ENCODE measurements around the gene TUBB4A.

TUBB4A gene

GRCh38 chr19:6521718-6522646 lies 19.9 kb upstream of the TUBB4A start:
- Histone ChIP-seq H3K9ac (ENCODE audit: insufficient read length, low read depth) (no peak overlapping the region), H3K4me3 (ENCODE audit: insufficient read length, low read depth) (no peak overlapping the region)
- no peak for DNase-seq (ENCODE audit: low read depth, low spot score)

GRCh38 chr19:6519289-6519688 lies 17.2 kb upstream of the TUBB4A start:
- TF ChIP-seq SUZ12 (IDR thresholded peaks at IDR 0.05; ENCODE audit: extremely low read depth, insufficient read depth, insufficient read length) (no peak), YY1 (IDR thresholded peaks at IDR 0.05; ENCODE audit: insufficient read depth, insufficient read length) (no peak), ZNF274 (IDR thresholded peaks at IDR 0.05; ENCODE audit: low read depth, low read length) (no peak)
- no peak for DNase-seq (ENCODE audit: low read depth, low spot score)
- peaks cover 9% of the 10 kb centered on the region for H3K4me1 ChIP-seq (ENCODE audit: insufficient read depth, insufficient read length)

More at GRCh38 chr19:6521718-6522646, 19.9 kb upstream of the TUBB4A start:
- Histone ChIP-seq H3K4me1 (ENCODE audit: insufficient read depth, insufficient read length) (peaks cover 9% of the 10 kb centered on the region), H3K27me3 (ENCODE audit: insufficient read depth, insufficient read length) (no peaks in the 10 kb centered on the region), H3K9me3 (ENCODE audit: insufficient read depth, low read length) (no peaks in the 10 kb centered on the region), H3K36me3 (ENCODE audit: insufficient read depth, insufficient read length, low read length) (no peaks in the 10 kb centered on the region)
- TF ChIP-seq YY1 (IDR thresholded peaks at IDR 0.05; ENCODE audit: insufficient read depth, insufficient read length) (no peak), ZNF274 (IDR thresholded peaks at IDR 0.05; ENCODE audit: low read depth, low read length) (no peak), SUZ12 (IDR thresholded peaks at IDR 0.05; ENCODE audit: extremely low read depth, insufficient read depth, insufficient read length) (no peak)

DNA sequence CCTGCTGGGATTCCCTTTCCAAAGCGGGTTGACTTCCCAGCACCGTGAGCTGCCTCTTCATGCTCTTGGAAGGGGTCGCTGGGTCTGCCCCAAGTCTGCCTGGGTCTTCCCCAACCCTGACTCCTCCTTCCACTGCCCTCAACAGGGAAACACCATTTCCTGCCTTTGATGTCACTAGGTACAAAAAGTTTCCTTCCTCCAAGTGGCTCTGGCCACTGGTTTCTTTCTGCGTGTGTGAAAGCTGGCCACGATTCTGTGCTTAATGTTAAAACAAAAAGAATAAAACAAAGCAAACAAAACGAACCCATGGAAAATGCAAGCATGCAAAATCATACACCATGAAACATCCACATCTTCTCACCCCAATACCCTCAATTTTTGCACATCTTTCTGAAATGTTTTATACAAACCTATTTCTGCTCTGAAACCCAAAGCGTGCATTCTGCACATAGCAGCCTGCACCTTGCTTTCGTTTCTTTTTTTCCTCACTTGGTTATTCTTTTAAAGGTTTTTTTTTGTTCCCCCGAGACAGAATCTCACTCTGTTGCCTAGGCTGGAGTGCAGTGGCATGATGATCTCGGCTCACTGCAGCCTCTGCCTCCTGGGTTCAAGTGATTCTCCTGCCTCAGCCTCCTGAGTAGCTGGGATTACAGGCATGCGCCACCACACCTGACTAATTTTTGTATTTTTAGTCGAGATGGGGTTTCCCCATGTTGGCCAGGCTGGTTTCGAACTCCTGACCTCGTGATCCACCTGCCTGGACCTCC lies 16.2 kb upstream of the TUBB4A start:
- H3K4me3 ChIP-seq (ENCODE audit: insufficient read length, low read depth): no peak overlapping the region
- H3K9me3 ChIP-seq (ENCODE audit: insufficient read depth, low read length): no peaks in the 10 kb centered on the region
- no peak for DNase-seq (ENCODE audit: low read depth, low spot score)
- peaks cover 9% of the 10 kb centered on the region for H3K4me1 ChIP-seq (ENCODE audit: insufficient read depth, insufficient read length)
- H3K9ac ChIP-seq (ENCODE audit: insufficient read length, low read depth): no peak overlapping the region
- H3K27me3 ChIP-seq (ENCODE audit: insufficient read depth, insufficient read length): no peaks in the 10 kb centered on the region
- no peaks in the 10 kb centered on the region for H3K36me3 ChIP-seq (ENCODE audit: insufficient read depth, insufficient read length, low read length)
- TF ChIP-seq ZNF274 (IDR thresholded peaks at IDR 0.05; ENCODE audit: low read depth, low read length) (no peak), SUZ12 (IDR thresholded peaks at IDR 0.05; ENCODE audit: extremely low read depth, insufficient read depth, insufficient read length) (no peak), YY1 (IDR thresholded peaks at IDR 0.05; ENCODE audit: insufficient read depth, insufficient read length) (no peak)

More at GRCh38 chr19:6519289-6519688, 17.2 kb upstream of the TUBB4A start:
- Histone ChIP-seq H3K9ac (ENCODE audit: insufficient read length, low read depth) (no peak overlapping the region), H3K9me3 (ENCODE audit: insufficient read depth, low read length) (no peaks in the 10 kb centered on the region), H3K36me3 (ENCODE audit: insufficient read depth, insufficient read length, low read length) (no peaks in the 10 kb centered on the region), H3K4me3 (ENCODE audit: insufficient read length, low read depth) (no peak overlapping the region), H3K27me3 (ENCODE audit: insufficient read depth, insufficient read length) (no peaks in the 10 kb centered on the region)

DNA sequence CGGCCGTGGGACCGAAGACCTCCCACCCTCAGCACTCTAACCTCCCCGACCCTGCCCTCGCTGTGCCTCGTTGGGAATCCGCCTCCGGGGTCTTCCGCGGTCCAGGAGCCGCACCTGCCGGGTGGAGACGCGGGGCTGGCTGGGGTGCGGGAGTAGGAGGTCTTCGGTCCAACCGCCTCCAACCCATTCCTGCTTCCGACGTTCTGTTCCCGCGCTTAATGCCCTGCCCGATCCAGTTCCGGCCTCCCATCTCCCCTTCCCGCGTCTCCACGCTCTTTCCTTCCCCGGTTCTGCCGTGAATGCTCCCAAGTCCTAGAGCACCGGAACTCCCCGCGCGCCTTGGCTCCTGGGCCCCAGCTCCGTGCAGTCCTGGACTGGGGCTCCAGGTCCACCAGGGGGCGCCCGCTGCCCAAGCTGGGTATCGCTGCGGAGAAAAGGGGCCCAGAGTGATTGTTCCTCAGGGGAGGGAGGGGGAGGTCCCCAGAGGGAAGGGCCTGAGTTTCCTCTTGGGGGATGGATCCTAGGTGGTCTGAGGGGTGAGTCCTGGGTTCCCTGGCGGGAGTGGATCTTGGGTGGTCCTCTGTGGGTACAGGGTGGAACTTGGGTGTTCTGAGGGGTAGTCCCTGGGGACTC lies 14.7 kb upstream of the TUBB4A start:
- no peaks in the 10 kb centered on the region for H3K27me3 ChIP-seq (ENCODE audit: insufficient read depth, insufficient read length)
- peak; percentile 78 for DNase-seq (ENCODE audit: low read depth, low spot score)

DNA sequence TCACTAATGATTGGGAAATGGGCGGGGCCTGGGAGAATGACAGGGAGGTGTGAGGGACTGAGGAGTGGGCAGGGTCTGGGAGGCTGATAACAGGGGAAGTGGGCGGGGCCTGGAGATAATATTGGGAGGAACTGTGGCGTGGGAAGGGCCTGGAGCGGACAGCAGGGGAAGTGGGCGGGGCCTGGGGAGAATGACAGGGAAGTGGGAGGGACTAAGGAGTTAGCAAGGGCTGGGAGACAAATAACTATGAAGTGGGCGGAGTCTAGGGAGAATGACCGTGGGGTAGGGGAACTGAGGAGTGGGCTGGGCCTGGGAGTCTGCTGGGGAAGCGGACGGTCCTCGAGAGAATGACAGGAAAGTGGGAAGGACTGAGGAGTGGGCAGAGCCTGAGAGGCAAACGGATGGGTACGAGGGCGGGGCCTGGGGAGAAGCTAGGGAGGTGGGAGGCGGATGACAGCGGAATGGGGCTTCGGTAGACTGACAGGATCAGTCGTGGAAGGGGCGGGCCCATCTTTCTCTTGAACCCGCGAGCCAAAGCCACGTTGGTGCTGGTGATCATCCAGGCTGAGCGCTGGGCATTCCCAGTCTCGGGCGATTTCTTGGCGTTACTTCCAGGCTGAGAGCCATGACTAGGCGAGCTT lies 14.0 kb upstream of the TUBB4A start:
- H3K9me3 ChIP-seq (ENCODE audit: insufficient read depth, low read length): no peaks in the 10 kb centered on the region
- H3K4me3 ChIP-seq (ENCODE audit: insufficient read length, low read depth): peak overlapping the region; percentile 76
- DNase-seq (ENCODE audit: low read depth, low spot score): peak; percentile 93
- H3K4me1 ChIP-seq (ENCODE audit: insufficient read depth, insufficient read length): peaks cover 3% of the 10 kb centered on the region
- no peaks in the 10 kb centered on the region for H3K36me3 ChIP-seq (ENCODE audit: insufficient read depth, insufficient read length, low read length)
- no peak for TF ChIP-seq ZNF274 (IDR thresholded peaks at IDR 0.05; ENCODE audit: low read depth, low read length)
- H3K9ac ChIP-seq (ENCODE audit: insufficient read length, low read depth): peak overlapping the region; percentile 82
- H3K27me3 ChIP-seq (ENCODE audit: insufficient read depth, insufficient read length): no peaks in the 10 kb centered on the region

More for the DNA sequence above, 14.7 kb upstream of the TUBB4A start:
- H3K9me3 ChIP-seq (ENCODE audit: insufficient read depth, low read length): no peaks in the 10 kb centered on the region
- peak overlapping the region; percentile 82 for H3K9ac ChIP-seq (ENCODE audit: insufficient read length, low read depth)
- peaks cover 4% of the 10 kb centered on the region for H3K4me1 ChIP-seq (ENCODE audit: insufficient read depth, insufficient read length)
- H3K4me3 ChIP-seq (ENCODE audit: insufficient read length, low read depth): peak overlapping the region; percentile 76
- no peaks in the 10 kb centered on the region for H3K36me3 ChIP-seq (ENCODE audit: insufficient read depth, insufficient read length, low read length)
- TF ChIP-seq SUZ12 (IDR thresholded peaks at IDR 0.05; ENCODE audit: extremely low read depth, insufficient read depth, insufficient read length) (no peak), ZNF274 (IDR thresholded peaks at IDR 0.05; ENCODE audit: low read depth, low read length) (no peak), YY1 (IDR thresholded peaks at IDR 0.05; ENCODE audit: insufficient read depth, insufficient read length) (no peak)

DNA sequence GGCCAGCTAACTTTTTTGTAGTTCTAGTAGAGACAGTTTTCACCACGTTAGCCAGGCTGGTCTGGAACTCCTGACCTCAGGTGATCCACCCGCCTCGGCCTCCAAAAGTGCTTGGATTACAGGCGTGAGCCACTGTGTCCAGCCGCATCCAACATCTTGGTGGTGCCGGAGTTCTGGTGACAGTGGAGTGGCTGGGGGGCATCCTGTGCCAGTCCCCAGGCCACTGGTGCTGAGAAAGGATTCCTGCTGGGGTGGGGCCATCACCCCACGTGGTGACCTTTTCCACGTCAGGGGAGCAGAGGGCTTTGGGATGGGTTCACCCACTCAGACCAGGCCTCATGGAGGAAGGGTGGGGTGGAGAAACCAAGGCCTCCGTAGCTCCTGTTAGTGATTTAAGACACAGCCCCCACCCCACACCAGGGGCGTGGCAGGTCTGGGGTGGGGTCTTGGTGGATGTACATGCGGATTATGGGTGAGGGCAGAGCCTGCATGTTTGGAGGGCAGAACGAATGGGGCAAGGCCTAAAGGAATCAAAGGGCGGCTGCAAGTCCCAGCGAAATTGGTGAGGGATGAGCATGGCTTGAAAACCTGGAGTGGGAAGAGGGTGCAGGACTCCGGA lies 12.9 kb upstream of the TUBB4A start:
- Histone ChIP-seq H3K36me3 (ENCODE audit: insufficient read depth, insufficient read length, low read length) (no peaks in the 10 kb centered on the region), H3K27me3 (ENCODE audit: insufficient read depth, insufficient read length) (no peaks in the 10 kb centered on the region), H3K4me1 (ENCODE audit: insufficient read depth, insufficient read length) (no peaks in the 10 kb centered on the region), H3K9ac (ENCODE audit: insufficient read length, low read depth) (peak overlapping the region; percentile 42), H3K4me3 (ENCODE audit: insufficient read length, low read depth) (no peak overlapping the region), H3K9me3 (ENCODE audit: insufficient read depth, low read length) (no peaks in the 10 kb centered on the region)
- TF ChIP-seq YY1 (IDR thresholded peaks at IDR 0.05; ENCODE audit: insufficient read depth, insufficient read length) (no peak), ZNF274 (IDR thresholded peaks at IDR 0.05; ENCODE audit: low read depth, low read length) (no peak), SUZ12 (IDR thresholded peaks at IDR 0.05; ENCODE audit: extremely low read depth, insufficient read depth, insufficient read length) (no peak)
- DNase-seq (ENCODE audit: low read depth, low spot score): no peak
